Upper lobe of left lung (tissue), 6 donors: Measurements from ENCODE around the gene IL17RD. TPM values are rescaled to one million over a fixed set of nuclear protein-coding genes. Genes with fewer than 3 reads are reported as not detected.

ENCODE experiments used
- ATAC-seq, 2 donors: fragments of 200-7000 bp; cut with Tn5 transposase; one replicate each; pipeline ENCODE4 v1.9.1; 2022; ENCODE audit warnings: mild to moderate bottlenecking in 2 of 2, moderate library complexity in 2 of 2; ENCODE audit not compliant: low FRiP score in 2 of 2
- DNase-seq, 2 donors: peaks; one replicate each; pipeline ENCODE4 v3.0.0-alpha.2; 2019 to 2020
- H3K27ac ChIP-seq, 4 donors: fragments of 200-600 bp; sonication (generic); one replicate each; pipeline ENCODE4 v1.5.1; 2016 to 2019
- H3K27me3 ChIP-seq, 4 donors: fragments of 200-600 bp; sonication (generic); one replicate each; pipeline ENCODE4 v1.5.1; 2017 to 2019
- H3K36me3 ChIP-seq, 4 donors: fragments of 200-600 bp; sonication (generic); one replicate each; pipeline ENCODE4 v1.5.1; 2016 to 2019
- H3K4me1 ChIP-seq, 4 donors: fragments of 200-600 bp; sonication (generic); one replicate each; pipeline ENCODE4 v1.5.1; 2018 to 2019
- H3K4me3 ChIP-seq, 4 donors: fragments of 200-600 bp; sonication (generic); one replicate each; pipeline ENCODE4 v1.5.1; 2017 to 2019; ENCODE audit warnings: mild to moderate bottlenecking in 2 of 4, moderate library complexity in 1 of 4
- H3K9me3 ChIP-seq, 4 donors: fragments of 200-600 bp; sonication (generic); one replicate each; pipeline ENCODE4 v1.5.1; 2018 to 2019
- EP300 ChIP-seq, 4 donors: sonication (generic); formaldehyde crosslinking; IDR thresholded peaks; one replicate each; pipeline ENCODE4 v1.5.1; 2017; ENCODE audit warnings: antibody characterized with exemption in 4 of 4, control low read depth in 2 of 4
- POLR2A ChIP-seq, 4 donors: fragments of 450-650 bp; IDR thresholded peaks; one replicate each; pipeline ENCODE4 v1.5.1; 2016 to 2017; ENCODE audit warnings: antibody characterized with exemption in 4 of 4, mild to moderate bottlenecking in 2 of 4
- POLR2AphosphoS5 ChIP-seq, 2 donors: sonication (generic); formaldehyde crosslinking; IDR thresholded peaks; one replicate each; pipeline ENCODE4 v1.5.1; 2017; ENCODE audit warnings: antibody characterized with exemption in 2 of 2
- WGBS, 2 donors: methylation state at CpG; one replicate each; pipeline ENCODE4 v1.1.5; 2017 to 2018; 5-methylcytosine and 5-hydroxymethylcytosine counted together
- total RNA-seq, 6 donors: library from RNA; depleted of rRNA in 4 of 6; stranded (reverse); fragments of >200 nt in 4 of 6; gene quantifications; one replicate each; pipeline versions ENCODE4 v1.1.0 to v1.2.1, GENCODE V29; 2016 to 2021
- TF ChIP-seq, protein P1 (sequence below), 6 experiments: fragments of 450-650 bp in 4 of 6; fragments of 200-600 bp in 2 of 6; sonication (generic) in 2 of 6; IDR thresholded peaks; one replicate each; pipeline ENCODE4 v1.5.1; 2016 to 2019; ENCODE audit warnings: antibody characterized with exemption in 6 of 6
- donor health status: DM: no; HTN: no; CAD: no; lungs with moderate emphysema.
- donor health status: DM: no; HTN: yes; CAD: no; lungs with severe emphysema.

Gene IL17RD
- total RNA-seq, 6 donors from 2014 or later = under 0.01 to 2.7 (median 0.49) TPM

DNA sequence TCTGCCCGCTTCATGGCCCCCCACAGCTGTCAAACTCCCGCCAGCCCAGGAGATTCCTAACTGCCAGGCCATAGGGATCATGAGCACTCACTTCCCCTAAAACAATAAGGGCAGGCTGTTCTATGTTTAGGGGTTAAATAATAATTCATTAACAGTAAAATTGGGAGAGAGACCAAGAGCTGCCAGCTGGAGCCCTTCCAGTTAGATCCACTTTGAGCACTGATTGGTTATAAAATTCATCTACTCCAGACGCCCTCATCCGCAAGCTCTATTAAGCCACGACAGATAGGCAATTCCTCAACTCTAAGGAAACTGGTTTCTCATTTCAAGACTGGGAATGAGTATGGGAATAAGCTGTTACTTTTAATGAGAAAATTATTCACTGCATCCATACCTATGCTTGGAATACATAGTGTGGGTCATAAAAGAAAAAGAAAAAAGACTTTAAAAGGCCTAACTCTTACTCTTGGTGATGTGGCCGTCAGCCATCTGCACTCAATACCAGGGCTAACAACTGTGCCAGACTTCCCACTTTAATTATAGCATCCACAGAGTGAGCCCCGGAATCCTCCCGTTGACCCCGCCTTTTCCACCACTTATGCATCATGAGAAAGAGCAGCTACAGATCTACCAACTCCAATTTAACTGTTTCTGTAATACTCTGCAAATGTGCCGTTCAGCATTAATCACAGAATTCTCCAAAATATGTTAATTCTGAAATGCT is 44.5 kb downstream of the IL17RD start:
- Histone ChIP-seq H3K4me1 (no peaks in the 10 kb centered on the region), H3K36me3 (no peaks in the 10 kb centered on the region), H3K27ac (no peak overlapping the region), H3K4me3 (no peak overlapping the region), H3K9me3 (no peaks in the 10 kb centered on the region), H3K27me3 (no peaks in the 10 kb centered on the region)
- no peak for DNase-seq
- TF ChIP-seq, protein P1, sequence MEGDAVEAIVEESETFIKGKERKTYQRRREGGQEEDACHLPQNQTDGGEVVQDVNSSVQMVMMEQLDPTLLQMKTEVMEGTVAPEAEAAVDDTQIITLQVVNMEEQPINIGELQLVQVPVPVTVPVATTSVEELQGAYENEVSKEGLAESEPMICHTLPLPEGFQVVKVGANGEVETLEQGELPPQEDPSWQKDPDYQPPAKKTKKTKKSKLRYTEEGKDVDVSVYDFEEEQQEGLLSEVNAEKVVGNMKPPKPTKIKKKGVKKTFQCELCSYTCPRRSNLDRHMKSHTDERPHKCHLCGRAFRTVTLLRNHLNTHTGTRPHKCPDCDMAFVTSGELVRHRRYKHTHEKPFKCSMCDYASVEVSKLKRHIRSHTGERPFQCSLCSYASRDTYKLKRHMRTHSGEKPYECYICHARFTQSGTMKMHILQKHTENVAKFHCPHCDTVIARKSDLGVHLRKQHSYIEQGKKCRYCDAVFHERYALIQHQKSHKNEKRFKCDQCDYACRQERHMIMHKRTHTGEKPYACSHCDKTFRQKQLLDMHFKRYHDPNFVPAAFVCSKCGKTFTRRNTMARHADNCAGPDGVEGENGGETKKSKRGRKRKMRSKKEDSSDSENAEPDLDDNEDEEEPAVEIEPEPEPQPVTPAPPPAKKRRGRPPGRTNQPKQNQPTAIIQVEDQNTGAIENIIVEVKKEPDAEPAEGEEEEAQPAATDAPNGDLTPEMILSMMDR (IDR thresholded peaks at IDR 0.05) = no peak
- no peak for TF ChIP-seq POLR2A (IDR thresholded peaks at IDR 0.05)
- ATAC-seq = no peak
- 75 to 80% methylated on average over 10 of the region's 10 CpGs for WGBS, 2 donors

DNA sequence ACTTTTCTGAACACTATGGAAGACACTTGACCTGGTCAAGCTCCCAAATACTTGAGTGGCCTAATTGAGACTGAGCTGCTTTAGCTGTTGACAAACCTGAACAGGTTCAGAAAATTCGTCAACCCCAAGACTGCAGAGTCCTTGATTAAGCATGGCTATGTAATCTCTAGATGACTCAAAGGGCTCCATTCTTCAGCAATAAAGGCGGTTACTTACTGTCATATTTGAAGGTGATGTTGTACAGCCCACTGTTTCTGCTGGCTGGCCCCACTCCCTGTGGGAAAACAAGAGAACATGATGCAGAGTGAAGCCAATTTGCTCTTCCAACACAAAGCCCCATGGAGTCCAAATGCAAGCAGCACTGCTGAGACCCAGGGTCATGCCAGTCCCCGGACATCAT is 45.1 kb downstream of the IL17RD start:
- Histone ChIP-seq H3K36me3 (no peaks in the 10 kb centered on the region), H3K9me3 (no peaks in the 10 kb centered on the region), H3K27ac (no peak overlapping the region), H3K4me1 (no peaks in the 10 kb centered on the region), H3K4me3 (no peak overlapping the region), H3K27me3 (no peaks in the 10 kb centered on the region)
- 82 to 83% methylated on average over 3 of the region's 3 CpGs for WGBS, 2 donors
- ATAC-seq (peak in 1 of 2 donors; percentile 62), DNase-seq (peak in 1 of 2 donors; percentile 25)
- TF ChIP-seq, protein P1 (IDR thresholded peaks at IDR 0.05) = no peak
- TF ChIP-seq EP300 (IDR thresholded peaks at IDR 0.05) (no peak), POLR2A (IDR thresholded peaks at IDR 0.05) (no peak), POLR2AphosphoS5 (IDR thresholded peaks at IDR 0.05) (no peak)

DNA sequence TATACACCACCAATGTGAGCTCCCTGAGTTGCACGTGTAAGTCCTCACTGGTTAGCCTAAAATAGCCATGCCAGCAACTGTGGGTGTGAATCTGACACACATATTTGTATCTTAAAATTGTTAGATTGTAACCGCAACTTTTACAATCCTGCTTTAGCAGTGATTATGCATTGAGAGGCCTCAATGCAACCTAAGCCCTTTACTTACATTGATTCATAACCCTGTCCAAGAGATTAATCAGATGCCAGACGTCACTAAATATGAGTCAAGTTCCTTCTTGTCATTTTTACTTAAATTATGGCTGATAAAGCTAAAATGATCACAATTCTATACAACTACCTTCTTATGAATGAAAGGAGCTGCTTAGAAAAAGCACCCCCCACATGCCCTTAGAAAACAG is 46.9 kb downstream of the IL17RD start:
- Histone ChIP-seq H3K9me3 (no peaks in the 10 kb centered on the region), H3K4me3 (no peak overlapping the region), H3K36me3 (no peaks in the 10 kb centered on the region), H3K4me1 (no peaks in the 10 kb centered on the region), H3K27ac (no peak overlapping the region), H3K27me3 (no peaks in the 10 kb centered on the region)
- ATAC-seq = no peak
- WGBS, 2 donors = 63 to 78% methylated on average over 3 of the region's 3 CpGs
- no peak for DNase-seq
- no peak for TF ChIP-seq POLR2AphosphoS5 (IDR thresholded peaks at IDR 0.05)
- TF ChIP-seq, protein P1 (IDR thresholded peaks at IDR 0.05) = no peak
- no peak for TF ChIP-seq POLR2A (IDR thresholded peaks at IDR 0.05)
- TF ChIP-seq EP300 (IDR thresholded peaks at IDR 0.05) = no peak

DNA sequence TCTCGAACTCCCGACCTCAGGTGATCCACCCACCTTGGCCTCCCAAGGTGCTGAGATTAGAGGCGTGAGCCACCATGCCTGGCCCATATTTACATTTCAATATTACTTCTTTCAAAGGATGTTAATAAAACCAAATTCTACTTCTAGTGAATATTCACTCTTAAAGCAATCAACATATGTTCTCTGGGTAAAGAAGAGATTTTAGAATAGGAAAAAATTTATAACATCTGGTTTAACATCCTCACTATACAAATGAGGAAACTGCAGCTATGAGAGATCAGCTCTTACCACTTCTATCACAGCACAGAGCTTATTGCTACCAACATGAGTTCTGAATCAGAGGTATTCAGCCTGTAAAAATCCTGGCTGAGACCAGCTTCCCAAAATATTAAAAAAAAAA is 48.7 kb downstream of the IL17RD start:
- WGBS, 2 donors = 85 to 97% methylated on average over 3 of the region's 3 CpGs
- ATAC-seq (no peak), DNase-seq (no peak)
- no peaks in the 10 kb centered on the region for H3K36me3 ChIP-seq
- H3K27me3 ChIP-seq = no peaks in the 10 kb centered on the region
- H3K4me3 ChIP-seq = no peak overlapping the region
- H3K27ac ChIP-seq = no peak overlapping the region
- no peaks in the 10 kb centered on the region for H3K4me1 ChIP-seq
- TF ChIP-seq, protein P1 (IDR thresholded peaks at IDR 0.05) = no peak
- no peak for TF ChIP-seq POLR2A (IDR thresholded peaks at IDR 0.05)
- TF ChIP-seq POLR2AphosphoS5 (IDR thresholded peaks at IDR 0.05) = no peak
- TF ChIP-seq EP300 (IDR thresholded peaks at IDR 0.05) = no peak
- no peaks in the 10 kb centered on the region for H3K9me3 ChIP-seq

DNA sequence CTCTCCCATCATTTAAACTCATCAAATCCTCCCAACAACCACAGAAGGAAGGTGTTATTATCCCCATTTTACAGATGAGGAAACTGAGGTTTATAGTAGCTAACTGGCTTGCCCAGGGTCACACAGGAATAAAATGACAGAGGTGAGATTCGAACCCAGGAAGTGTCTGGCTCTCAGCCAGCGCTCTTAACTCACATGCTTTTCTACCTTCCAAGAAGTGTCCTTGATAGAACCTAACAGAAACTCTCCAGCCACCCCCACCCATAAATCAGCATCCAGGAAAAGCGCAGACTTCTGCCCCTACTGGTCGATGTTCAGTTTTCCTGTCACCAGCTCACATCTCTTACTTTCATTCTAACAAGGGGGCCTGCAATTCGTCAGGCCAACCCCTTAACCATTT is 52.9 kb downstream of the IL17RD start:
- ATAC-seq = no peak
- H3K27ac ChIP-seq = no peak overlapping the region
- no peaks in the 10 kb centered on the region for H3K27me3 ChIP-seq
- H3K36me3 ChIP-seq = no peaks in the 10 kb centered on the region
- H3K4me3 ChIP-seq = no peak overlapping the region
- TF ChIP-seq EP300 (IDR thresholded peaks at IDR 0.05) (no peak), POLR2A (IDR thresholded peaks at IDR 0.05) (no peak), POLR2AphosphoS5 (IDR thresholded peaks at IDR 0.05) (no peak)
- TF ChIP-seq, protein P1 (IDR thresholded peaks at IDR 0.05) = no peak
- no peaks in the 10 kb centered on the region for H3K9me3 ChIP-seq
- no peak for DNase-seq
- 59 to 62% methylated on average over 5 of the region's 5 CpGs for WGBS, 2 donors
- no peaks in the 10 kb centered on the region for H3K4me1 ChIP-seq
